ENCODE data around the gene WDFY1.

WDFY1 gene, protein sequence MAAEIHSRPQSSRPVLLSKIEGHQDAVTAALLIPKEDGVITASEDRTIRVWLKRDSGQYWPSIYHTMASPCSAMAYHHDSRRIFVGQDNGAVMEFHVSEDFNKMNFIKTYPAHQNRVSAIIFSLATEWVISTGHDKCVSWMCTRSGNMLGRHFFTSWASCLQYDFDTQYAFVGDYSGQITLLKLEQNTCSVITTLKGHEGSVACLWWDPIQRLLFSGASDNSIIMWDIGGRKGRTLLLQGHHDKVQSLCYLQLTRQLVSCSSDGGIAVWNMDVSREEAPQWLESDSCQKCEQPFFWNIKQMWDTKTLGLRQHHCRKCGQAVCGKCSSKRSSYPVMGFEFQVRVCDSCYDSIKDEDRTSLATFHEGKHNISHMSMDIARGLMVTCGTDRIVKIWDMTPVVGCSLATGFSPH

DNA sequence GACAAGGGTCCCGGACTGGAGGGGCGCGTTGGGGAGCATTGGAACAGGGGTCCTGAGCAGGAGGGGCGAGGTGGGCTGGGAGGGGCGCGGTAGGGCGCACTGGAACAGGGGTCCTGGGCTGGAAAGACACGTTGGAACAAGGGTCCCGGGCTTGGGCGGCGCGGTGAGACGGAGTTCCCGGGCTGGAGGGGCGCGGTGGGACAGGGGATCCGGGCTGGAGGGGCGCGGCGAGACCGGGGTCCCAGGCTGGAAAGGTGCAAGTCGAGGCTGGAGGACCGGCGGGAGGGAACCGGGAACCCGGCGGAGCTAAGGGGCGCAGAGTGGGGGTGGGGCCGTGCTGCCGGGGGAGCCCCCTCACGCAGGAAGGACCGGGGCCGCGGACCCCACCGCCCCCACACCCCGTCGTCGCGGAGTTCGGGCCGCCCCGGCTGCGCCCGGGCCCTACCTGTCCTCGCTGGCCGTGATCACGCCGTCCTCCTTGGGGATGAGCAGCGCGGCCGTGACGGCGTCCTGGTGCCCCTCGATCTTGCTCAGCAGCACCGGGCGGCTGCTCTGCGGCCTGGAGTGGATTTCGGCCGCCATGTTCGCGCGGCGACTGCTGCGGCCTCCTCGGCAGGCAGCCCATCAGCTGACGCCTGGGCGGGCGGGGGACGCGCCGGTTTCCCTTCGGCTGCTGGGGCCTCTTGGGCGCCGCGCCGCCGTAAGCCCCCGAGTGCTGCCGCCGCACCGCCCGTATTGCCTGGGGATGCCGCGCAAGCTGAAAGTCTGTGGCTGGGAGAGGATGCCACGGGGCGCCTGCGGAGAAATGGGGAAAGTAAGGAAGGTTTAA lies at the start of gene WDFY1:
Gene WDFY1 (minus strand): TSS at position 633 of the 829 bp plus-strand sequence. CDS start 51 bp downstream, at position 582.
- no peak for DNase-seq (ENCODE audit: low read depth, low spot score)

DNA sequence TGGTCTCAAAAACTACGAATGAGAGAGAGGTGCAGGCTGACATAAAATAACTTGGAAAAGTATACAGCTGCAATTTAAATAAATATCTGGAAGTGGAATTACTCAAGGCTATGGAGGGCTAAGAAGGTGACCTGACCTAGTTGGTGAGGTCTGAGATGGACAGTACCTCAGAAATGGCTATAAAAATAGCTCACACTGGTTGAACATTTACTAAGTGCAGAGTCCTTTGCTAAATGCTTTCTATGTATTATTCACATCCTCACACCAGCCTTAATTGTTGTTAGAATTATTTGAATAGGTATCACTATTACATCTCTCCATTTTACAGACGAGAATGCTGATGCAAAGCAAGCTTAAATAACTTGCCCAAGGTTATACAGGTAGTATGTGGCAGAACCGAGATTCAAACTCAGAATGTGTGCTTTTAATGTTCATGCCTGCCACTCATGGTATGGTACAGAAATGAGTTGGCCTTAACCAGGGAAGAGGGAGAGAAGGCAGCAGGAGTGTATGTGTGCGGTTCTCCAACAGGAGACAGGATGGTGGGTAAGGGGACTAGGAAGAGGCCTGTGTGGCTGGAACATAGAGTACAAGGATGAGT lies 49.5 kb upstream of the WDFY1 start:
- no peak for DNase-seq (ENCODE audit: low read depth, low spot score)

DNA sequence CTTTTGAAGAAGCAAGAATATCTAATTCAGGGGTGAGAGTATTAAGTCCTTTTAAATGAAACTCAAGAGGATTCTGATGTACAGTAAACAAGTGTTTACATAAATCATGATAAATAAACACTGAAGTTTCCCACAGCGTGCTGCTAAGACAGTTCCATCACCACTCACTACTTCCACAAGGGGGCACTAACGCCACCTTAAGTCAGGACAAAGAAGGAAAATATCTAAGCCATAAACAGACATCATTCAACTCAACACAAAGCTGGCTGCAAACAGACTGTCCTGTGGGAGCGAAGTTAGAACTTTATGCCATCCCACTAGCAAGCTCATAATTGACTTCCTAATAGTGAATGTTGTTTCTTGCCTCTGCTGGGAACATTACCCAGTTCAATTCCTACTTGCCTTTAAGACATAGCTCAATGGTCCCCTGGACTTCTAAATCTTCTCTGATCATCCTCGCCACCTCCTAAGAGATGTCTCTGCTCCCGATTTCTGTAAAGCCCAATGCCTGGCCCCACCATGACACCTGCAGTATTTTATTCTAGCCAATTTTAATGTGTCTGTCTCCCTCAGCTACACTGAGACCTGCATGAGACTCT lies 48.6 kb upstream of the WDFY1 start:
- DNase-seq (ENCODE audit: low read depth, low spot score), result peak; percentile 29

DNA sequence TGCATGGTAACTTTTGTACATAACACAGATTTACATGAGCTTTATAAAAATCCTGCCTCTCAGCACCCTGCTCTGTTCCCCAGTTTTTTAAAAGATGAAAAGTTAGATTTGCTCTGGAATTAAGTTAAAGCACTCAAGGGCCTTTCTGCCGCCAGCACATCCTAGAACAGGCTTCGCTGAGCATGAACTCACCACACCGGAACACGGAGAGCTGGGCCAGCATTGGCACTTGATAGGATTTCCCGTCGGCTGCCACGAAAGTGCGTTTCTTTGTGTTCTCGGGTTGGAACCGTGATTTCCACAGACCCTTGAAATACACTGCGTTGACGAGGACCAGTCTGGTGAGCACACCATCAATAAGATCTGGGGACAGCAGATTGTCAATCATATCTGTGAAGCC lies 46.5 kb upstream of the WDFY1 start:
- no peak for DNase-seq (ENCODE audit: low read depth, low spot score)

DNA sequence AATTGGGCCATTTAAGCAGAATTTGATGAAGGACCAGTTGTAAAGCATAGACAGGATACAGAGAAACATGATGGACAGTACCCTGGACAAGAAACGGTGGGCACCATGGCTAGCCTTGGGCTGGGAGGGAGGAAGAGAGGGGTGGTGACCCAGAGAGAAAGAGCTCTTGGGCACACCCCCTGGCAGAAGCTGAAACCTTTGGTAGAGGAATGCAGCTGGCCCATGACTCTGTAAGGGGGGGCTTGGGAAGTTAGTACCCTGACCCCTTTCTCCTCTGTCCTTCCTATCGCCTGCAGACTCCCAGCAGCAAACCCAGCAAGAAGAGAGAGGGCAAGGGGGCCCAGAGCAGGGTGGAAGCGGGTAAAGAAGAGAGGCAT lies 44.7 kb upstream of the WDFY1 start:
- no peak for DNase-seq (ENCODE audit: low read depth, low spot score)

DNA sequence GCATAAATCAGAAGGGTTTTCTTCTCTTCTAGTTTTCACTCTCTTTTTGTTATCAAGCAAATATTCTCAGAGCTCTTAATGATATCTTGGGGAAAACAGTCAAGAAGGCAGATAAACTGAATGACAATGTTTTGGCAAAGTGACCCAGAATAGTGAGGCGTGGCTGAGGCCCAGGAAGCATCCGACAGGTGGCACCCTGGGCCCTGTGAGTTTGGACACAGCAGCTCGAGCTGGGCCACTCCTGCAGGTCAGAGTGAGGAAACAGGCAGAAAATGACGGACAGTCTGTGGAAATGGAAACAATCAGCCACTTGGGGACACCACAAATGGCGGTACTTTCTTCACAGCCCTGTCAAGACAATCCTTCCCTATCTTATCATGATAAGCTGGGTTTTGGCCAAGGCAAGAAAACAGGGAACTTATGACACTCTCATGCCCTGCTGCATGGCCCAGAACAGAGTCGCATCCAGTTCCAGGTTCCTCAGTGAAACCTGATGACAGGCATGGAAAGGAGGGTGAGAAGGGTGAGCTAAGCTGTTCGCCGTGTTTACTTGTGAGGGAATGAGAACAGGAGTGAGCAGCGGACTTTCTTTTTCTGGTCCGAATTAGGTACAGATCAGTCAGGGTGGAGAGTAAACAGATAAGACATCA lies 44.2 kb upstream of the WDFY1 start:
- DNase-seq (ENCODE audit: low read depth, low spot score), result no peak

DNA sequence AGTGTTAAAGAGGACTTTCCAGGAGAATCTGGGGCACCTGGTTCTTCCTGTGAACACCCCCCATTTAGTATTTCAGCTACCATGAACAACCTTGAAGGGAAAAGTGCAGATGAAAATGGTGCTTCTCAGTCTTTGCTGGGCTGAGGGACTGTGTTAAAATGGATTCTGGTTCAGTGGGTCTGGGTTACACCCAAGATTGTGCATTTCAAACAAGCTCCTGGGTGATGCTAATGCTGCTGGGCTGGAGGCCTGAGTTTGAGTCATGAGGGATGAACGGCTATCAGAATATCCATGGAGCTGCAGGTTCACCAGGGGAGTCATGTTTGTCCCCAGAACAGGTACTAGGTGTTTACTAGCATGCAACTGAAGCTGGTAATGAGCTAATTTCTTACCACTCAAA lies 36.1 kb upstream of the WDFY1 start:
- DNase-seq (ENCODE audit: low read depth, low spot score), result no peak

DNA sequence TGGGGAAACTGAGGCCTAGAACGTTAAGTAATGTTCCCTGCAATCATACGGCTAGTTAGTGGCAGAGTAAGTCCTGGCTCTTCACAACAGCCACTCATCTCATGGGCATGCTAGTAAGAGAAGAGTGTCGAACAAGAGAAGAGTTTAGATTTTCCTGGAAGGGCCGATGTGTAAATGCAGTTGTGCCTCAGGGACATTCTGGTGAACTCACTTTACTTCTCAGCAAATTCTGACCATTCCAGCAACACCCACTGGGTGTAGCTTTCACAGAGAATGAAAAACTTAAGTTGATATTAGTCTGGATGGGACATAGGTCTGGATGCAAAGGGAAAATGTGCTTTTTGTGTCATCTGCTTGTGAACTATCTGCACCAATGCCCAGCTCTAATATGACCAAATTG lies 35.7 kb upstream of the WDFY1 start:
- DNase-seq (ENCODE audit: low read depth, low spot score), result no peak

DNA sequence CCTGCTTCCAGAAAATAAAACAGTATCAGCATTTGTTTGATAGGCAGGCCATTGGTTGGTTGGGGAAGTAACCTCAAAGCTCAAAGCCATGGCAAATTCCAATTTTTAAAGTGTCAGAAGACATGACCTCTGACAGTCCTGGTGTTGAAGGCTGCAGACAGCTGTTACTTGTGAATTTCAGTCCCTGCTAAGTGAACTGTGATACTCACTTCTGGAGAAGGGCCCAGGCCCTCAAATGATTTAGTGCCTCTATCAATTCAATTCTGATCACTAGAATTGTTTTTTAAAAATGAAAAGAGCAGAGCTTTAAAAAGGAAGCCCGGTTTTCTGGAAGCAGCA lies 35.2 kb upstream of the WDFY1 start:
- no peak for DNase-seq (ENCODE audit: low read depth, low spot score)

DNA sequence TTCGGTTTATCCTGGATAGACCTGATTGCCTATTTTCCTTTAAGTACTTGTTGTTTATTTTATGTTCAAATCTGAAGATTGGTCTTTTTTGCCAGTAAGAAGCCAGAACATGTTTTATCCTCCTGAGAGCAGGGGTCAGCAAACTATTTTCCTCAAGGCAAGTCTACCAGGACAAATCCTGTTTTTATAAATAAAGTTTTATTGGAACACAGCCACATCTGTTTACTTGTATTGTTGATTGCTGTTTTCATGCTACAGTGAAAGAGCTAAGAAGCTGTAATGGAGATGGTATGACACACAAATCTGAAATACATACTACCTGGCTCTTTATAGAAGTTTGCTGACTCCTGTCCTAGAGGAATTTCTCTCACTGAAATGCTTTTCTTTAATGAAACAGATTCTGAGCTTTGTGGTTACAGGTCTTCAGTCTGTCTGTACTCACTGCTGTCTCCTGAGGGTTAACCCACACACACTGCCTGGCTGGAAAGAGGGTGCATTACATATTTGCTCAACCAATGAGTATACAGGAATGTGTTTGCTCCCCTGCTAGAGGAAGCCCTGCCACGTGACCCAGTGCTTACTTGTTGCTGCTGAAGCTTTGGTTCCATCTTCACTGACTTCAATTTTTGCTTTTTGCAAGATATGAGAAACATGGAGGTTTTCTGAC lies 34.7 kb upstream of the WDFY1 start:
- DNase-seq (ENCODE audit: low read depth, low spot score), result no peak

DNA sequence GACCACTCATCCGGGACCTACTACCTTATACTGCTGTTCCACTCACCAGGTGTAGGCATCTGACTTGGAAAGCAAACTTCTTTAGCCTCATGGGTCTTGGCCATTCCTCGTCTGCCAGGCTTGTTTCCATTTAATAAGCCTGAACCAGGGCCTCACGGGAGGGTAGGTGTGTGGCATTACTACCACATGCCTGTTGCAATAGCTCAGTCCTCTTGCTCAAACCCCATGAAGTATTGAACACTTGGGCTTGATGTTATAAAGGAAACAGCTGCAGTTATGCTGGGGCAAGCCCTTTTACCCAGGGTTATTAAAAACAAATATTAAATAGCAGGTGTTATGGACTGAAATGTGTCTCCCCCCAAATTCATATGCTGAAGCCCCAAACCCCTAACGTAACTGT lies 33.3 kb upstream of the WDFY1 start:
- DNase-seq (ENCODE audit: low read depth, low spot score), result no peak

DNA sequence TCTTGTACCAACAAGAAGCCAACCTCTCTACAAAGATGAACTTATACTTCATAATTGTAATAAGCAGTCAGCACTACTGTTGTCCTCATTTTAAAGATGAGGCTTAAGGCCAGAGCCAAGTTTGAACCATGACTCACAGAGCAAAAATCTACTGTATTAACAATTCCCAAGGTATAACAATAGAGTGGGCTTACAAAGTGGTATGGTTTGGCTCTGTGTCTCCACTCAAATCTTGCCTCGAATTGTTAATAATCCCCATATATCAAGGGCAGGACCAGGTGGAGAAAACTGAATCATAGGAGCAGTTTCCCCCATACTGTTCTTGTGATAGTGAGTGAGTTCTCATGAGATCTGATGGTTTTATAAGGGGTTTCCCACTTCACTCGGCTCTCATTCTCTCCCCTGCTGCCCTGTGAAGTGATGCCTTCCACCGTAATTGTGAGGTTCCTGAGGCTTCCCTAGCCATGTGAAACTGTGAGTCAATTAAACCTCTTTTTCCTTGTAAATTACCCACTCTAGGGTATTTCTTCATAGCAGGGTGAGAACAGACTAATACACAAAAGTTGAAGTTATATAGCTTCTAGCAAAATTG lies 31.6 kb upstream of the WDFY1 start:
- no peak for DNase-seq (ENCODE audit: low read depth, low spot score)

DNA sequence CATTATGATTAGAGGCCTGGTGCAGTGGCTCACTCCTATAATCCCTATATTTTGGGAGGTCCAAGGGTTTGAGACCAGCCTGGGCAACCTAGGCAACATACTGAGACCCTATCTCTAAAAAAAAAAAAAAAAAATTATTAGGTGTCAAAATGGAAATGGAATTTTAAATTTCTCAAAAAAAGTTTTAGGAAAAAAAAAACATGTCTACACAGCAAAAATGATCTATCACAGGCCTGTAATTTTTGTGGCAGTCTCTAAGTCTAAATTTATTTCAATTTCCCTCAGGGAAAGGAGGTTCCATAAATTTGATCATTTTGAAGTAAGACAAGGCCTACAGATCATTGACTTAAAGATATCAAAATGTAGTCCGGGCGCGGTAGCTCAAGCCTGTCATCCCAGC lies 28.5 kb upstream of the WDFY1 start:
- DNase-seq (ENCODE audit: low read depth, low spot score), result no peak

DNA sequence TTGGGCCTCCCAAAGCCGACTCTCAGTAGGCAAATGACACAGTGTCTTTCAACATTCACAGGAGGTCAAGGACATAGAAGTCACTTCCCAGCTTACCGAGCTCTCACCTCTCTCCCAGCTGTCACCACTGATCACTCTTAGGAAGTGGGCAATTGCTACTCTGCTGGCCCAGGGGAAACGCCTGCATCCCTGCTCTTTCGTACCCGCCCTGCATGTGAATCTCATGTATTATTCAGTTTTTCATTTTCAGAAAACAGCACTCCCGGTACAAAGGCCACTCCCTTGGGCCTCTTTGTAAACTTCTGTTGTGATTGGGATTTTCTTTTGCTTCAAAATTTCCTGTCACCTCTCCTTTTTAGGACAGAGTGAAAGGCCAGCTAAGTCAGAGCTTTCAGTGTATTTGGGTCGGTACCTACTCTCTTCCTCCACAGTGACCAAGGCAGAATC lies 27.5 kb upstream of the WDFY1 start:
- no peak for DNase-seq (ENCODE audit: low read depth, low spot score)

DNA sequence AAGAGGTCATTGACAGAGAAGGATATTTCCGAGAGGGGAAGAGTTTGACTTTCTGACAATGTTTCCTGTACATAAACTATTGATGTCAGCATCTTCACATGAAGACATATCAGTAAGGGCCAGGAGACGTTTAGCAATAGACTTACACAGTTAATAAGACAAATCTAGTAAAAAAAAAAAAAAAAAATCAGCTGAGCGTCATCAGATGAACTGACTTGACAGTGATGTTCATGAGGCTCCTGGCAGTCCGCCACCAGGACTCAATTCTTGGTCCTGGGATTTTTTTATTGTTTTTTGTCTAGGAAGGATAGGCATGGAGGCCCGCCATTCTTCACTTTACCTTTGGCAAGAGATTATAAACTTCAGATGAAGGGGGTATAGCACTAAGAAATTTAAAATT lies 26.6 kb upstream of the WDFY1 start:
- no peak for DNase-seq (ENCODE audit: low read depth, low spot score)

DNA sequence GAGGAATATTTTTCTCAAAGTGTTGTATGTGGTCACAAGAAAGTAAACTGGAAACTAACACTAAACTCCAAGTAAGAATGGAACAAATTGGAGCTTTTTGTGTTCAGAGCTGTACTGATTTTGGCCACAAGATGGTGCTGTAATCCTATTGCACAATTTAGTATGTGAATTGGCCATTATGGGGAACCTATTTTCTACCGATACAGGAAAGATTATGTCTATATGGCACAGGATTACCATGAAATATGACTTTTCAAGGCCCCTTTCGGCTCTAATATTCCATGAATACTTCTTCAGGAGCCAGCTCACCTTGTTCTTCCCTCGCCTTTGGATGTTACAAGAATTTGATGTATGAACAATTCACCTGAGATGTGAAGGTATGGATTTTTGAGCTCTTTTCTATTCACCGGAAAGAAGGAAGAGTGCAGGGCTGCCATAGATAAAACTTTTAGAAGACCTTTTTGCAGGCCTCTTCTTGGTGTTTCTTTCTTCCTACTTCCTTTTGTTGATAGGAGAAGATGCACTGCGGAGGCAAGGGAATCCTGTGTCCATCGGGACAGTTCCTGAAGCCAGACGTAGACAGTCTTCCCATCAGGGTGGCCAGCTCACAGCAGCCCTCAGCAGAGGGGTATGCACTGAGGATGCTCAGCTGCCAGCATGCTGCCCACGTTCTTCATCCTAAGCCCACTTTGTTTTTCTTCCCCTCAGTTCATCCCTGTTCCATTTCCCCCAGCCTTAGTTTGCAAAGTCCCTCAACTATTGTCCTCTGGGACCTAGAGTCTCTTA lies 25.4 kb upstream of the WDFY1 start:
- DNase-seq (ENCODE audit: low read depth, low spot score), result no peak

DNA sequence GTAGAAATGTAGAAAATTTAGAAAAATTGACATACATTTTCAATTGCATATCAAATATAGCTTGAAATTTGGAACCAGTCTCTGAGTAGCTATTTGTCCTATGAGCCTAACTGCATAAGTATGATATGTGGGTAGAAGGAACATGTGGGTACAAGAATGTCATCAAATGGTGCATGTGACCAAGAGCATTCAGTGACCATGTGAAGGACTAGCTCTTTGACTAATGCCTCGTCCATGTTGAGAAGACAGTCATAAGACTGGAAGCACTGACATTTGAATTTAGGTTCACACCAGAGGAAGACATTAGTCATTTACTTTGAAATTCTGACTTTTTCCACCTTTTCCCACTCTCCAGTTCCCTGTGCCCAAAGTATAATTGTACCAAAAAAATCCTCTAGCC lies 24.7 kb upstream of the WDFY1 start:
- no peak for DNase-seq (ENCODE audit: low read depth, low spot score)

DNA sequence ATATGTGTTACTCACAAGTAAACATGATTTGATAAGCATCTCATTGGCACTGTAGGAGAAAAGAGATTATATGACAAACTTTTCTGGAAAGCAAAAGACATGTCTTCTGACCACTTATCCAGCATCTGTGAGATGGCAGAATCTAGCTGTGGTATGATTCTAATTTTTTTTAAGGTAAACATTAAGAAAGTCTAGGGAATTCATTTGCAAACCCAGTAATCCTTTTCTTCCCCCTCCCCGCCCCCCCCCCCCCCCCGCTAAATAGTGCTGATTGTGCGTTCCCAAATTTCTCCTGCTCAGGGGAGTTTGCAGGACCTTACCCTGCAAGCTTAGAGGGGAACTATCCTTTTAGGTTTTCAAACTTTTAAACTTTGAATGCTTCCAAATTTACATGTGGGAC lies 24.2 kb upstream of the WDFY1 start:
- no peak for DNase-seq (ENCODE audit: low read depth, low spot score)

DNA sequence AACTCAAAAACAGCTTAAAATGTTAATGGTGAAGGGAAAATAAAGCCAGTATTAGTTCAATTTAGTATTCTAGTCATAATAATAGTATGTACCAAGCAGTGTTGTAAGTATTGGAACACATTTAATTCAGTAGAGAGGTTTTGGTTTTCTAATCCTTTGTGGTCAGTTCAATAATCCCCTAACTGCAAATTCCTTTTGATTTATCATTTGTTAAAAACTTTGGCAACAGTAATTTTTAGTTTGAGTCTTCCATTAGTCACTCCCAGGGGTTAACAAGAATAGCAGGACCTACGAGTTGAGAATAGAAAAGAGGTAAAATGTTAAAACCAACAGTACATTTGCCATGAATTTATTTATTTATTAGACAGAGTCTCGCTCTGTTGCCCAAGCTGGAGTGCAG lies 22.8 kb upstream of the WDFY1 start:
- DNase-seq (ENCODE audit: low read depth, low spot score), result no peak

DNA sequence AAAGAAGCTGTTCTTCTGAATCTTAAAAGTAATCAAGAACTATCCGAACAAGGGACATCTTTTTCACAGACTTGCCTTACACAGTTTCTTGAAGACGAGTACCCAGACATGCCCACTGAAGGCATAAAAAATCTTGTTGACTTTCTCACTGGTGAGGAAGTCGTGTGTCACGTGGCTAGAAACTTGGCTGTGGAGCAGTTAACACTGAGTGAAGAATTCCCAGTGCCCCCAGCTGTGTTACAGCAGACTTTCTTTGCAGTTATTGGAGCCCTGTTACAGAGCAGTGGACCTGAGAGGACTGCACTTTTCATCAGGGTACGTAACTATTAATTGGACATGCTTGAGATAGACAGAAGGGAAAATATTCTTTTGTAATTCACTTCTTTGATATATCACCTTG lies 14.6 kb upstream of the WDFY1 start:
- DNase-seq (ENCODE audit: low read depth, low spot score), result no peak

Data from brain pericyte (primary cell).